A673 (cell line): Measurements from ENCODE around the gene PGK1. TPM values are rescaled to one million over a fixed set of nuclear protein-coding genes. Genes with fewer than 3 reads are reported as not detected.
A peak's percentile ranks its signal among the peaks of the same experiment; 100 is the strongest.
"Not testable (repeated sequence)": the region's sequence is repeated elsewhere in the genome, so short reads cannot be mapped to it uniquely, and the experiment has no call there.

Experiments
- Bru-seq: library from RNA; stranded (reverse); fragments of 400-500 nt; gene quantifications from one replicate; lab custom pipeline; 2021; lab: Mats Ljungman, UMichigan
- BruChase-seq, 2 experiments: library from RNA; stranded (reverse); fragments of 400-500 nt; gene quantifications; one replicate each; lab custom pipeline; 2021; lab: Mats Ljungman, UMichigan
- BruUV-seq: library from RNA; stranded (reverse); fragments of 400-500 nt; replicated peaks from 2 replicates; lab custom pipeline; 2021; lab: Mats Ljungman, UMichigan
- CTCF ChIA-PET: fragments of 300-600 bp; sonication (Branson Sonifier 250); formaldehyde crosslinking; loops from one replicate; lab custom pipeline; 2022; ENCODE audit warnings: antibody characterized with exemption; lab: Charles Lee
- POLR2A ChIA-PET: fragments of 300-600 bp; sonication (Branson Sonifier 250); formaldehyde crosslinking; loops from one replicate; lab custom pipeline; 2022; ENCODE audit warnings: antibody characterized with exemption; ENCODE audit not compliant: low non-redundant PET; lab: Charles Lee
- DNase-seq: peaks from one replicate; pipeline ENCODE4 v3.0.0-alpha.2; 2015; ENCODE audit warnings: low spot score
- H3K27ac ChIP-seq: fragments of 200-600 bp; sonication (generic); 2 replicates; pipeline ENCODE4 v1.5.1; 2016; ENCODE audit warnings: mixed run types, low read depth, mild to moderate bottlenecking, mixed read lengths, antibody characterized with exemption, low read length; ENCODE audit not compliant: poor library complexity, severe bottlenecking
- H3K27me3 ChIP-seq: fragments of 200-600 bp; sonication (generic); replicated peaks from 2 replicates; pipeline ENCODE4 v1.6.1; 2017; ENCODE audit warnings: mixed run types, low read depth, mild to moderate bottlenecking, mixed read lengths, antibody characterized with exemption, low read length; ENCODE audit not compliant: insufficient read depth, poor library complexity
- H3K36me3 ChIP-seq: fragments of 200-600 bp; sonication (generic); 2 replicates; pipeline ENCODE4 v1.6.1; 2016; ENCODE audit warnings: mixed run types, mild to moderate bottlenecking, mixed read lengths, antibody characterized with exemption, low read length; ENCODE audit not compliant: insufficient read depth, poor library complexity, severe bottlenecking
- H3K4me1 ChIP-seq: fragments of 200-600 bp; sonication (generic); 2 replicates; pipeline ENCODE4 v1.6.1; 2017; ENCODE audit warnings: mixed run types, mild to moderate bottlenecking, mixed read lengths, antibody characterized with exemption, low read length; ENCODE audit not compliant: insufficient read depth, poor library complexity, severe bottlenecking
- H3K4me3 ChIP-seq: fragments of 200-600 bp; sonication (generic); 2 replicates; pipeline ENCODE4 v1.5.1; 2016; ENCODE audit warnings: low read depth, mixed run types, mild to moderate bottlenecking, mixed read lengths, low read length; ENCODE audit not compliant: poor library complexity, severe bottlenecking
- H3K9me3 ChIP-seq: fragments of 200-600 bp; sonication (generic); 2 replicates; pipeline ENCODE4 v1.6.1; 2016; ENCODE audit warnings: mixed run types, low read depth, mild to moderate bottlenecking, mixed read lengths, antibody characterized with exemption, low read length; ENCODE audit not compliant: poor library complexity, severe bottlenecking
- CTCF ChIP-seq: fragments of 300-800, 200-600 bp; sonication (generic); conservative IDR thresholded peaks from 2 replicates; pipeline ENCODE4 v1.5.1; 2017; ENCODE audit warnings: low read depth, mild to moderate bottlenecking, antibody characterized with exemption, low read length, moderate library complexity, mixed read lengths
- EZH2 ChIP-seq: fragments of 200-600 bp; sonication (generic); IDR thresholded peaks from 2 replicates; pipeline ENCODE4 v1.6.1; 2017; ENCODE audit warnings: borderline replicate concordance, low read depth, mild to moderate bottlenecking, mixed read lengths, antibody characterized with exemption, low read length; ENCODE audit not compliant: poor library complexity, severe bottlenecking
- intact Hi-C: fragments of 100-400 bp; cut with micrococcal nuclease; formaldehyde crosslinking; loops from one replicate; pipeline ENCODE4 v1.10.0; 2022; ENCODE audit not compliant: unreplicated experiment
- long read RNA-seq: library from polyadenylated mRNA; stranded (forward); transcript quantifications from one replicate; pipeline ENCODE4 v2.0.0, GENCODE V29; 2022
- total RNA-seq: library from RNA; stranded (reverse); gene quantifications from 2 replicates; pipeline ENCODE4 v1.2.3, GENCODE V29; 2021

PGK1 gene
- total RNA-seq (432 and 438 TPM in 2 replicates), Bru-seq, nascent RNA (percentile 75 among the genes with signal in this experiment), BruChase-seq, experiment 1, labeled RNA remaining after a 2-hour chase (percentile 68 among the genes with signal in this experiment), BruChase-seq, experiment 2, labeled RNA remaining after a 6-hour chase (percentile 80 among the genes with signal in this experiment)
- long read RNA-seq, full-length matches to known transcripts = 1,280 of 1,342 reads
- long read RNA-seq, partial matches to known transcripts = 31 of 1,342 reads
- long read RNA-seq, other reads (novel, unspliced or antisense) = 31 of 1,342 reads

GRCh38 chrX:78103623-78104446, at the start of gene PGK1:
Gene PGK1, plus strand, starts transcription at chrX:78104248. Its CDS starts 93 bp downstream, at chrX:78104341.
- DNase-seq = peak; percentile 96
- peaks cover 6% of the 10 kb centered on the region for H3K4me1 ChIP-seq
- BruUV-seq = no TSS peak
- intact Hi-C loops = no loop called here
- TF ChIP-seq CTCF (no peak), EZH2 (no peak)
- H3K9me3 ChIP-seq = no peaks in the 10 kb centered on the region
- peak within 1 kb of the TSS; percentile 88 for H3K27ac ChIP-seq
- no peaks in the 10 kb centered on the region for H3K27me3 ChIP-seq
- H3K36me3 ChIP-seq = peaks cover 5% of the 10 kb centered on the region
- ChIA-PET CTCF (no interaction called here), POLR2A (no interaction called here)
- peak within 1 kb of the TSS; percentile 81 for H3K4me3 ChIP-seq

GRCh38 chrX:78063687-78064086, 40.4 kb upstream of the PGK1 start:
- intact Hi-C loops = no loop called here
- H3K27me3 ChIP-seq = no peaks in the 10 kb centered on the region
- DNase-seq = no peak
- no peak overlapping the region for H3K4me3 ChIP-seq
- TF ChIP-seq CTCF (no peak), EZH2 (no peak)
- POLR2A ChIA-PET = no interaction called here
- CTCF ChIA-PET = no interaction called here
- no peaks in the 10 kb centered on the region for H3K36me3 ChIP-seq
- no TSS peak for BruUV-seq
- H3K4me1 ChIP-seq = no peaks in the 10 kb centered on the region
- no peaks in the 10 kb centered on the region for H3K9me3 ChIP-seq
- no peak overlapping the region for H3K27ac ChIP-seq

GRCh38 chrX:78064152-78064551, 39.9 kb upstream of the PGK1 start:
- BruUV-seq = no TSS peak
- Histone ChIP-seq H3K36me3 (no peaks in the 10 kb centered on the region), H3K27me3 (no peaks in the 10 kb centered on the region), H3K4me3 (no peak overlapping the region), H3K27ac (no peak overlapping the region), H3K9me3 (no peaks in the 10 kb centered on the region), H3K4me1 (no peaks in the 10 kb centered on the region)
- POLR2A ChIA-PET = no interaction called here
- no peak for TF ChIP-seq CTCF
- no peak for TF ChIP-seq EZH2
- intact Hi-C loops = no loop called here
- CTCF ChIA-PET = no interaction called here
- no peak for DNase-seq

- BruUV-seq, H3K27ac ChIP-seq, H3K4me1 ChIP-seq, intact Hi-C loops, H3K36me3 ChIP-seq, H3K4me3 ChIP-seq, POLR2A ChIA-PET, H3K27me3 ChIP-seq, CTCF ChIA-PET, H3K9me3 ChIP-seq: not testable (repeated sequence)
- peak; percentile 44 for DNase-seq
These were observed 39.1 kb upstream of the PGK1 start for GRCh38 chrX:78064698-78065601.
